Tibial artery (tissue), 4 donors: ENCODE data around the gene RIT2.

Experiments
- DNase-seq, 2 donors: peaks; one replicate each; pipeline ENCODE4 v3.0.0-alpha.2; 2019
- H3K27ac ChIP-seq, 2 donors: fragments of 200-600 bp; sonication (generic) in 1 of 2; 1 replicate in 1 of 2; 2 replicates in 1 of 2; pipeline ENCODE4 v1.5.1; 2018 to 2019; ENCODE audit warnings: mild to moderate bottlenecking in 1 of 2
- H3K27me3 ChIP-seq, 2 donors: fragments of 200-600 bp; sonication (generic) in 1 of 2; one replicate each; pipeline versions ENCODE4 v1.5.1 to v1.6.0; 2016 to 2019
- H3K36me3 ChIP-seq, 3 donors: fragments of 200-600 bp; sonication (generic) in 2 of 3; one replicate each; pipeline ENCODE4 v1.5.1; 2016 to 2019; ENCODE audit warnings: mild to moderate bottlenecking in 2 of 3
- H3K4me1 ChIP-seq, 4 donors: fragments of 200-600 bp; sonication (generic) in 2 of 4; 1 replicate in 3 of 4; 2 replicates in 1 of 4; pipeline ENCODE4 v1.5.1; 2016 to 2019
- H3K4me3 ChIP-seq, 2 donors: fragments of 200-600 bp; sonication (generic) in 1 of 2; 1 replicate in 1 of 2; 2 replicates in 1 of 2; pipeline ENCODE4 v1.5.1; 2018 to 2019; ENCODE audit warnings: mild to moderate bottlenecking in 2 of 2
- H3K9me3 ChIP-seq, 3 donors: fragments of 200-600 bp; sonication (generic) in 1 of 3; one replicate each; pipeline ENCODE4 v1.5.1; 2016 to 2019
- intact Hi-C: fragments of 100-400 bp; cut with DNase I; formaldehyde crosslinking; loops from one replicate; pipeline ENCODE4 v1.15.0; 2023; ENCODE audit warnings: low total_unique reads
- TF ChIP-seq, protein P1 (sequence below), 2 experiments: fragments of 200-600 bp in 1 of 2; fragments of 450-650 bp in 1 of 2; IDR thresholded peaks; one replicate each; pipeline ENCODE4 v1.5.1; 2017 to 2019; ENCODE audit warnings: antibody characterized with exemption in 2 of 2, mild to moderate bottlenecking in 1 of 2, moderate library complexity in 1 of 2

The RIT2 gene

DNA sequence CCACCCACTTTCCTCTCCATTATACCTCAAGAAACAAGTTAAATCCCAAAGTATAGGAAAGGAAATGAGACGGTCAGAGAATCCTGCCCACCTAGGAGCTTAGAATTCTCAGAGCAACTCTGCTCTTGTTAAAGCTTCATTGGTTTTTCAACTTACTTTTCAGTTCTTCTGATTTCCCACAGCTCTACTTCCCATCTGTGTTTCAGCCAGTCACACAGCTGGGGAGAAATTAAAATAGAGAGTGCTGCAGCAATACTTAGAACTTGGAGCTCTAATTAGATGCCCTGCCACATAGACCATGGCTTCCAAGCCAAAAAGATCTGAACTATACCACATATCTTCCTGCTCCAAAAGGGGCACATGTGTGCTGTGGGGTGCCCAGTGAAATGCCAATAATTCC is 166.7 kb downstream of the RIT2 start:
- H3K27me3 ChIP-seq, result no peaks in the 10 kb centered on the region
- no peaks in the 10 kb centered on the region for H3K36me3 ChIP-seq
- H3K4me1 ChIP-seq, result no peaks in the 10 kb centered on the region
- intact Hi-C loops, result no loop called here
- no peak overlapping the region for H3K4me3 ChIP-seq
- H3K9me3 ChIP-seq, result no peaks in the 10 kb centered on the region
- no peak overlapping the region for H3K27ac ChIP-seq
- no peak for DNase-seq
- TF ChIP-seq, protein P1, sequence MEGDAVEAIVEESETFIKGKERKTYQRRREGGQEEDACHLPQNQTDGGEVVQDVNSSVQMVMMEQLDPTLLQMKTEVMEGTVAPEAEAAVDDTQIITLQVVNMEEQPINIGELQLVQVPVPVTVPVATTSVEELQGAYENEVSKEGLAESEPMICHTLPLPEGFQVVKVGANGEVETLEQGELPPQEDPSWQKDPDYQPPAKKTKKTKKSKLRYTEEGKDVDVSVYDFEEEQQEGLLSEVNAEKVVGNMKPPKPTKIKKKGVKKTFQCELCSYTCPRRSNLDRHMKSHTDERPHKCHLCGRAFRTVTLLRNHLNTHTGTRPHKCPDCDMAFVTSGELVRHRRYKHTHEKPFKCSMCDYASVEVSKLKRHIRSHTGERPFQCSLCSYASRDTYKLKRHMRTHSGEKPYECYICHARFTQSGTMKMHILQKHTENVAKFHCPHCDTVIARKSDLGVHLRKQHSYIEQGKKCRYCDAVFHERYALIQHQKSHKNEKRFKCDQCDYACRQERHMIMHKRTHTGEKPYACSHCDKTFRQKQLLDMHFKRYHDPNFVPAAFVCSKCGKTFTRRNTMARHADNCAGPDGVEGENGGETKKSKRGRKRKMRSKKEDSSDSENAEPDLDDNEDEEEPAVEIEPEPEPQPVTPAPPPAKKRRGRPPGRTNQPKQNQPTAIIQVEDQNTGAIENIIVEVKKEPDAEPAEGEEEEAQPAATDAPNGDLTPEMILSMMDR (IDR thresholded peaks at IDR 0.05), result no peak

DNA sequence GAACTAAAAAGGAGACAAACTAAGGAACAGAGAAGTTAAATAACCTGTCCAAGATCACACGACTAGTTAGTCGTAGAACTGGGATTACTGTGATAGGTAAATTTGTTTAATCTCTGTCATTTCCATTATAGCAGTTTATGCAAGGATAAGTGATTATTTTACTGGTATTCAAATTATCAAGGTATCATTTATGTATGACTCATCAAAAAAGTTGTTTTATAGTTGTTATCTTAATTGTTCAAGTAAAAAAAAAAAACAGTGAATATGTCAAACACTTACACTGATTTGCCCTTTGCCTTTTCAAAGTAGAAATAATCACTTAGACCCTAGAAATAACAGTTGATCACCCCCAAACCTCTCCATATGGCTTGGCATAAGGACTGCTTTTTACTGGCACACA is 173.6 kb downstream of the RIT2 start:
- intact Hi-C loops, result no loop called here
- Histone ChIP-seq H3K4me3 (no peak overlapping the region), H3K27me3 (no peaks in the 10 kb centered on the region), H3K27ac (no peak overlapping the region), H3K4me1 (no peaks in the 10 kb centered on the region), H3K36me3 (no peaks in the 10 kb centered on the region), H3K9me3 (no peaks in the 10 kb centered on the region)
- TF ChIP-seq, protein P1 (IDR thresholded peaks at IDR 0.05), result no peak
- DNase-seq, result no peak

DNA sequence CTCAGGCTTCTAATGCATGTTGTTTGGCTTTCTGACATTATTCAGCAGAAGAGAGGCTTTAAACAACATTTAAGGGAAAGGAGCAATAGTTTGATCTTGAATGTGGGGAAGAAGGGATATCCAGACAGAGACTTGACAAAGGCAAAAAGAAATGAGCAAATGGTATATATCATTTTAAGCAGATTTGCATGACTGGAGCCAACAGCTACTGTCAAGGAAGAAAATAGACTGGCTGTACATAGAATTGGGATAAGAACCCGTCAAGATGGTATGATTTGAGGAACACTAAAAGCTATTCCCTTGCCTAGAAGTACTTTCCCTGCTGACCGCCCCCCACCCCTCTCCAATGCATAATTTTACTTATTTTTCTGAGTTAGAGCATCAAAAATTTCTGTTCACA is 174.5 kb downstream of the RIT2 start:
- TF ChIP-seq, protein P1 (IDR thresholded peaks at IDR 0.05), result no peak

DNA sequence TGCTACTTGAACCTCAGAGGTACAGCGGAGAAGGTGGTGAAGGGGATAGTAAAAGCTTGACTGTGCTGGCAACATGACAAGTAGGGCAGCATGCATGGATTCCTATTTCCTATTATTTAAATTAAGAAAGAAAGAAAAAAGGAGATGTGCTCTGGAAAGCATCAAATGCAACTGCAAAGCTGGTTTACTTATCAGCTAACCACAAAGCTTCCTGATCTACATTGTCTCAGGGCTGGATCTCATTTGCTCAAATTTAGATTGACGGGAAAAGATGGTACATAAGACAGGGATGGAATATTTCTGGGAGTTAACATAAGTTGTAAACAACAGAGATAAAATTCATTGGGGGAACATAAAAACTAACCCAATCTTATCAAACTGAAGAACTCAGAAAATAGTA is 178.0 kb downstream of the RIT2 start:
- Histone ChIP-seq H3K27me3 (no peaks in the 10 kb centered on the region), H3K27ac (no peak overlapping the region), H3K9me3 (no peaks in the 10 kb centered on the region), H3K4me1 (no peaks in the 10 kb centered on the region), H3K36me3 (no peaks in the 10 kb centered on the region), H3K4me3 (no peak overlapping the region)
- TF ChIP-seq, protein P1 (IDR thresholded peaks at IDR 0.05), result no peak
- no peak for DNase-seq
- intact Hi-C loops, result no loop called here

More for the DNA sequence above, 174.5 kb downstream of the RIT2 start:
- intact Hi-C loops, result no loop called here
- Histone ChIP-seq H3K4me3 (no peak overlapping the region), H3K9me3 (no peaks in the 10 kb centered on the region), H3K27me3 (no peaks in the 10 kb centered on the region), H3K36me3 (no peaks in the 10 kb centered on the region), H3K4me1 (no peaks in the 10 kb centered on the region), H3K27ac (no peak overlapping the region)
- no peak for DNase-seq

DNA sequence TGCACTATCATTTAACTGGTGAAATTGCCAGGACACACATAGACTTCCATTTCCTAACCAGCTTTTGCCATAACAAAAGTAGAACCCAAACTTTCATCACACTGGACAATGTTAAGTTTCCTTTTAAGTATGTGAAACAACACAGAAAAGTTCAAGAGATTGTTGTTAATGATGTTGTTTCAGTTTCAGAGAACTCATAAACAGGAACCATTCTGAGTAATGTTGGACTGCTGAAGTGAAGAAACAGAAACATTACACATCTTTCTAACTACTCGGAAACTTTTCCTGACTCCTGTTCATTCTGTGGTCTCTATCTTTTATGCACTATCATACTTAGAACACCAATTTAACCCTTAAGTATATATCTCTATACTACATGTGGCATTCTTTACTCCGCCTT is 179.2 kb downstream of the RIT2 start:
- no peaks in the 10 kb centered on the region for H3K9me3 ChIP-seq
- no peaks in the 10 kb centered on the region for H3K36me3 ChIP-seq
- H3K27me3 ChIP-seq, result no peaks in the 10 kb centered on the region
- no peaks in the 10 kb centered on the region for H3K4me1 ChIP-seq
- no peak overlapping the region for H3K4me3 ChIP-seq
- no peak overlapping the region for H3K27ac ChIP-seq
- intact Hi-C loops, result no loop called here
- no peak for DNase-seq
- TF ChIP-seq, protein P1 (IDR thresholded peaks at IDR 0.05), result no peak

DNA sequence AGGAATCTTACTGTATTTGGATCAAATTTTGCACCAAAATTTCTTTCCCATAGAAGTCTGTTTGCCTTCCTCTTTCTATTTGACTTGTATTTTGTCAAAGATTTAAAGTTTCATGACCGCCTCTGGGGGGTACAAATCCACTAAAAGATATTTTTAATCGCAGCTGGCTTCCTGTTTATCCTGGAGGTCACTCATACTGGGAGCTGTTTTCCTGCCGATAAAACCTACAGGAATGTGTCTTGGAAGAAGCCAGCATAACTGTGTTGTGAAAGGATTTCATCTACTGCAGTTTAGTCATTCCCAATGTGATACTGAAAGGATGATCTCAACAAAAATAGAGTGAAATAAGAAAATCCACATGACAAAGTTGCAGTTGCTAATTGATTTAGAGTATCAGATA is 184.0 kb downstream of the RIT2 start:
- H3K4me3 ChIP-seq, result no peak overlapping the region
- DNase-seq, result no peak
- H3K36me3 ChIP-seq, result no peaks in the 10 kb centered on the region
- intact Hi-C loops, result no loop called here
- H3K27ac ChIP-seq, result no peak overlapping the region
- H3K9me3 ChIP-seq, result no peaks in the 10 kb centered on the region
- no peaks in the 10 kb centered on the region for H3K4me1 ChIP-seq
- H3K27me3 ChIP-seq, result no peaks in the 10 kb centered on the region
- TF ChIP-seq, protein P1 (IDR thresholded peaks at IDR 0.05), result no peak
